HG02885 (cell line): ENCODE measurements around the gene NYAP2.

Experiments used
- ATAC-seq: cut with Tn5 transposase; IDR thresholded peaks from one replicate; pipeline ENCODE4 v1.9.1; 2021; ENCODE audit warnings: mild to moderate bottlenecking; ENCODE audit not compliant: unreplicated experiment, poor library complexity

The NYAP2 gene

GRCh38 chr2:225534697-225535096 lies 135.2 kb downstream of the NYAP2 start:
- no peak for ATAC-seq

DNA sequence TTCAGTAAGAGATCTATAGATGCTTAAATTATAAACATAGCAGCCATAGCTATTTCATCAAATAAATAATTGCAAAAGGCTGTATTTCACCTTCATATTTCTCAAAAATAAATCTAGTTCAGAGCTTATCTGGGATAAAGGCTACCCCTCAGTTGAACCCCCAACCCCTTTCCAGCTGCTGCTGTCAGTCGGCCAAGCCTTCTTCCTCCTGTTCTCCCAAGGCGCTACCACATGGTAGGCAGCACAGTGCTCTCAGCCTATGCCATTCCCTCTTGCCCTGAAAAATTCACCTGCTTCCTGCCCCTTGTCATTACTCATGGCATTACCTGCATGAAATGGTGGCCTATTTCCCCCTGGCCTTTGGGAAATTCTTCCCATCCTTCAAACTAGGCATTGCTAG lies 136.5 kb downstream of the NYAP2 start:
- no peak for ATAC-seq

DNA sequence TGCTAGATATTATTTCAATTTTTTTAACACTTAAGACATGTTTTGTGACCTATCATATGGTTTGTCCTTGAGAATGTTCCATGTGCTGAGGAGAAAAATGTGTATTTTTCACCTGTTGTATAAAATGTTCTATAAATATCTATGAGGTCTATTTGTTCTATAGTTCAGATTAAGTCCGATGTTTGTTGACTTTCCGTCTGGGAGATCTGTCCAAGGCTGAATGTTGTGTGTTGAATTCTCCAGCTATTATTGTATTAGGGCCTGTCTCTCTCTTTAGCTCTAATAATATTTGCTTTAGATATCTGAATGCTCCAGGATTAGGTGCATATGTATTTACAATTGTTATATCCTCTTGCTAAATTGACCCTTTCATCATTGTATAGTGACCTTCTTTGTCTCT lies 144.1 kb downstream of the NYAP2 start:
- ATAC-seq: no peak

DNA sequence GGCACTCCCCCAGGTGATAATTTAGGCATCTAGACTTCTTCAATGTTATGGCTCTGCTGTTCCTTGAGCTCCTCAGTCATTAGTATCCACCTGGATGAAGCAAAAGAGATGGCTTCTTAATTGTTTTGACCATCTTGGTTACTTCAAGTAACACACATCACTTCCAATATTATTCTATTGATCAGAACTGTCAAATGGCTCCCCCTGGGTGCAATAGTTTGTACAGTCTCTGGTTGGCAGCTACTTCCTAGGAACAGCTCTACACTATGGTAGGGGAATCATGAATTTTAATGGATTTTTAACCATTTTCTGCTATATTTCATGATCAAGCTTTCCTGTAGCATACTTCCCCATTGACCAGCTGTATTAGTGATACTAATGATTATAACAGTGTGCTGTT lies 157.0 kb downstream of the NYAP2 start:
- no peak for ATAC-seq

GRCh38 chr2:225558399-225559071 lies 159.0 kb downstream of the NYAP2 start:
- no peak for ATAC-seq

GRCh38 chr2:225559072-225559415 lies 159.5 kb downstream of the NYAP2 start:
- ATAC-seq: no peak

GRCh38 chr2:225566798-225567197 lies 167.3 kb downstream of the NYAP2 start:
- no peak for ATAC-seq

- ATAC-seq: no peak
Observed at GRCh38 chr2:225569995-225570394, 170.5 kb downstream of the NYAP2 start.

- no peak for ATAC-seq
Observed at GRCh38 chr2:225573603-225574002, 174.1 kb downstream of the NYAP2 start.

- no peak for ATAC-seq
Observed at GRCh38 chr2:225574582-225575138, 175.2 kb downstream of the NYAP2 start.

DNA sequence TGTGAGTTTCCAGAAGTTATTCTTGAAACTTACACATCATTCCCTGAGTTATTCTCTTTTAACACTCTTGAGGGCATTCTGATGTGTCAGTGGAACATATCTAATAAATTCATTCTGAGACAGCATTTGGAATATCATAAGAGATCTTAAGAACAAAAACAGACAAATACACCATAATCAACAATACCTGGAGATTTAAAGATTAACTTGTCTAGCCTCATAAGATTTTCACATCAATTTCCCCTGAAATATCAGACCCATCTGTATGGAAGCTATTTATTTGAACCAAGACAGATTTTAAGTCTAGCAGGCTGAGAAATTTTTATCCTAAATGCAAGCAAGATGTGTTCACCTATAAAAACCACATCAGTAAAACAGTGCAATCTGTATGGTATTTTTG lies 181.6 kb downstream of the NYAP2 start:
- ATAC-seq: no peak

DNA sequence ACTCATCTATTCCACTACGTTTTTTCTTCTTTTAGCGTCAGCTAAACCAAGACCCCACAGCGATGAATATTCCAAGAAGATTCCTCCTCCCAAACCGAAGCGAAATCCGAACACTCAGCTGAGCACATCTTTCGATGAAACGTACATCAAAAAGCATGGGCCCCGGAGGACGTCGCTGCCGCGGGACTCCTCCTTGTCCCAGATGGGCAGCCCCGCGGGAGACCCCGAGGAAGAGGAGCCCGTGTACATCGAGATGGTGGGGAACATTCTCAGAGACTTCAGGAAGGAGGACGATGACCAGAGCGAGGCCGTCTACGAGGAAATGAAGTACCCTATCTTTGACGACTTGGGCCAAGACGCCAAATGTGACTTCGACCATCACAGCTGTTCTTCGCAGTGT lies 182.4 kb downstream of the NYAP2 start:
- no peak for ATAC-seq

DNA sequence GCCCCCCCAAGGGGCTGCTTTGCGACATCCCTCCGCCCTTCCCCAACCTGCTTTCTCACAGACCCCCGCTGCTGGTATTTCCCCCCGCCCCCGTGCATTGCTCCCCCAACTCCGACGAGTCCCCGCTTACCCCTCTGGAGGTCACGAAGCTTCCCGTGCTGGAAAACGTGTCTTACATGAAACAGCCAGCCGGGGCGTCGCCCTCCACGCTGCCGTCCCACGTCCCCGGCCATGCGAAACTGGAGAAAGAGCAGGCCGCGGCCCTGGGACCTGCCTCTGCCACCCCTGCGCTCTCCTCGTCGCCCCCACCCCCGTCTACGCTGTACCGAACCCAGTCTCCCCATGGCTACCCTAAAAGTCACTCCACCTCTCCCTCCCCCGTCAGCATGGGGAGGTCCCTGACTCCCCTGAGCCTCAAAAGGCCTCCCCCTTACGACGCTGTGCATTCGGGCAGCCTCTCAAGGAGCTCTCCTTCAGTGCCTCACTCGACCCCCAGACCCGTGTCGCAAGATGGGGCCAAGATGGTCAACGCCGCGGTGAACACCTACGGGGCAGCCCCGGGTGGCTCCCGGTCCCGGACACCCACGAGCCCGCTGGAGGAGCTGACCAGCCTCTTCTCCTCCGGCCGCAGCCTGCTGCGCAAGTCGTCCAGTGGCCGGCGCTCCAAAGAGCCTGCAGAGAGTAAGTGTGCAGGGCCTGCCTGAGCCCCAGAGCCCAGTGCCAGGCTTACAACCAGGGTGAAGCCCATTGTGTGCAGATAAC lies 183.0 kb downstream of the NYAP2 start:
- ATAC-seq: no peak

DNA sequence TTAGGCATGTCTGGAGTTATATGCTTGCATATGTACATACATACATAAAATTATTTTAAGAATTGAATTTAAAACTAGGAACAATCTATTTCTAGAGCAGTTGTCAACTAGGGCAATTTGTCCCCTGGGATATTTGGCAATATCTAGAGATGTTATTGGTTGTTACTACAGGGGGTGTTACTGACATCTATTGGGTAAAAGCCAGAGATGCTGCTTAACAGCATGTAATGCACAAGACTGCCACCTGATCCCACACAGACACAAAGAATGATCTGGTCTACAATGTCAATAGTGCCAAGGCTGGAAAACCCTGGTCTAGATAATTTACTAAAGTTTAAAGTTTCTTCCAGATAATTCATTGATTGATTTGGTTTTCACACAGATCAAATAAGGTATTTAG lies 185.3 kb downstream of the NYAP2 start:
- no peak for ATAC-seq

GRCh38 chr2:225590932-225591331 lies 191.4 kb downstream of the NYAP2 start:
- ATAC-seq: no peak

DNA sequence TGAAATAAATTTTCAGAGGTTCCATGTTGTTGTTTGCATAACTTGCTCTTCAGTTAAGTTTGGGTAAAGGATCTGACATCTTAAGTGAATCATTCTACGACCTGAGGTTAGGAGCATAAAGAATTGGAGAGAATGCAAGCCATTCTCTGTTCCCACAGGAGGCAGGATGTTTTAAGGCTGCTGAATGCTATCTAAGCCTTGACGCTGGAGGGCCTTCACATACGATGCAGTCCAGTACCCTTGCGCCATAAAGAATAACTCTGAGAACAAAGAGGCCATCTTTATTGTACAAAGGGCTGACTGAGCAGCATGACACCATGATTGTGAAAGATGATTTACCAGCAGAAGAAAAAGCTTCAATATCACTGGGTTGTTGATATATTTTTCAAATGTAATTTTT lies 198.4 kb downstream of the NYAP2 start:
- no peak for ATAC-seq

- no peak for ATAC-seq
Observed at GRCh38 chr2:225598426-225598825, 198.9 kb downstream of the NYAP2 start.

DNA sequence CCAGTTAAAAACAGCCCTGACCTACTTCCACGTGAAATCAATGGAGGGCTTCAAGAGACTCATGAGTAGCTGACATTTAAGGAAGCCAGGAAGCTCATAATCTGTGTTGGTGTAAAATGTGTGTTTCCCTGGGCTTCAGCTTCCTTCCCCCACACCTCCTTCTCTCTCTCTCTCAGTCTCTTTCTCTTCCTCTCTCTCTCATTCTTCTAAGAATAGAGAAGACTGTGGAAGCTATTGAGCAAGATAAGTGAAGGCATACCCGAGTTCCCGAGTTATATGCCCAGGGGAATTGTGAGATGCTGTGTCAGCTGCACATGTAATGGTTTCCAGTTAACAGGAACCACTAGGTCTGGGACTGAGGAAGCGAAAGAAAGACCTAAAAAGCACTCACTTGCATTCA lies 199.4 kb downstream of the NYAP2 start:
- ATAC-seq: no peak

DNA sequence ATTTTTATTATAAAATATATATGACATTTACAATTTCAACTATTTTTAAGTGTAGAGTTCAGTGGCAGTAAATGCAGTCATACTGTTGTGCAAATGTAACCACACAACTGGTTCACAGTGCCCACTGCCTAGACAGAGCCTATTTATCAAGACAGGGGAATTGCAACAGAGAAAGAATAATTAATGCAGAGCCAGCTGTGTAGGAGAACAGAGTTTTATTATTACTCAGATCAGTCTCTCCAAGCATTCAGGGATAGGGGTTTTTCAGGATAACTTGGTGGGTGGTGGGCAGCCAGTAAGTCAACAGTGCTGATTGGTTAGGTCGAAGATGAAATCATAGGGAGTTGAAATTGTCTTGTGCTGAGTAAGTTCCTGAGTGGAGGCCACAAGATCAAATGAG lies 200.3 kb downstream of the NYAP2 start:
- no peak for ATAC-seq

DNA sequence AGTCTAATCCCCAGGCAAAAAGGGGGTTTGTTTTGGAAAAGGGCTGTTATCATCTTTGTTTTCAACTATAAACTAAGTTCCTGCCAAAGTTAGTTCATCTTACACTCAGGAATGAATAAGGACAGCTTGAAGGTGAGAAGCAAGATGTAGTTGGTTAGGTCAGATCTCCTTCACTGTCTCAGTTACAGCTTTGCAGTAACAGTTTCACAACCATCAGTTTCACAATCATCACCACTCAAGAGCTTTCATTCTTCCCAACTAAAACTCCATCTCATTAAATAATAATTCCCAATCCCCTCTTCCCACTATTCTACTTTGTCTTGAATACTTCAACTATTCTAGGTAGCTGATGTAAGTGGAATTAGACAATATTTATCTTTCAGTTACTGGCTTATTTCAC lies 200.9 kb downstream of the NYAP2 start:
- no peak for ATAC-seq

DNA sequence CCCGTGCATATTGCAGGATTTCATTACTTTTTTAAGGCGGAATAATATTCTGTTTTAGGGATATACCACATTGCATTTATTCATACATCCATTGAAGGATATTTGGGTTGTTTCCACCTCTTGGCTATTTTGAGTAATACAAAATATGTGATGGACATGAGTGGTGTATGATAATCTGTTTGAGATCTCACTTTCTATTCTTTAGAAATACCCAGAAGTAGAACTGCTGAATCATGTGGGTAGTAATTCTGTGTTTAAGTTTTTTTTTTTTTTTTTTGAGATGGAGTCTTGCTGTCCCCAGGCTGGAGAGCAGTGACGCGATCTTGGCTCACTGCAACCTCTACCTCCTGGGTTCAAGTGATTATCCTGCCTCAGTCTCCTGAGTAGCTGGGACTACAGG lies 201.4 kb downstream of the NYAP2 start:
- ATAC-seq: peak; percentile 42

- no peak for ATAC-seq
Observed at GRCh38 chr2:225602205-225602604, 202.7 kb downstream of the NYAP2 start.
